GM13977 (cell line): ENCODE measurements around the gene FAM181B.

Source experiments
- DNase-seq: peaks from one replicate; pipeline ENCODE4 v3.0.0; 2012; ENCODE audit warnings: low spot score
- CTCF ChIP-seq: IDR thresholded peaks from 2 replicates; pipeline ENCODE4 v1.5.1; 2012; ENCODE audit warnings: mild to moderate bottlenecking, control low read depth; ENCODE audit not compliant: insufficient read depth; ENCODE audit errors: extremely low read depth, missing control alignments
- in situ Hi-C: fragments of 300-500 bp; cut with MboI; formaldehyde crosslinking; loops from one replicate; pipeline ENCODE4 v1.12.0; 2022; ENCODE audit warnings: low sequenced_read_pairs, low pct_unique_long_range_greater_than_20kb, mixed read lengths, inconsistent platforms; ENCODE audit not compliant: unreplicated experiment

Gene FAM181B

GRCh38 chr11:82718307-82718706, 15.4 kb downstream of the FAM181B start:
- TF ChIP-seq CTCF, result peak; percentile 68
- peak; percentile 49 for DNase-seq
- in situ Hi-C loops, result loop anchor here (25.0 kb wide), 1 partner anchor 1094 kb away; no protein-coding TSS in a partner anchor

- in situ Hi-C loops, result loop anchor here (25.0 kb wide), 1 partner anchor 1098 kb away; no protein-coding TSS in a partner anchor
- no peak for DNase-seq
- no peak for TF ChIP-seq CTCF
Measured at GRCh38 chr11:82714346-82715174, 19.1 kb downstream of the FAM181B start.

GRCh38 chr11:82711648-82712047, 22.0 kb downstream of the FAM181B start:
- no peak for DNase-seq
- TF ChIP-seq CTCF, result no peak
- in situ Hi-C loops, result loop anchor here (25.0 kb wide), 1 partner anchor 1101 kb away; no protein-coding TSS in a partner anchor

- no peak for DNase-seq
- TF ChIP-seq CTCF, result no peak
- in situ Hi-C loops, result loop anchor here (25.0 kb wide), 1 partner anchor 1109 kb away; no protein-coding TSS in a partner anchor
Measured at GRCh38 chr11:82703796-82704195, 29.9 kb downstream of the FAM181B start.

GRCh38 chr11:82703226-82703625, 30.4 kb downstream of the FAM181B start:
- no peak for DNase-seq
- no peak for TF ChIP-seq CTCF
- in situ Hi-C loops, result loop anchor here (25.0 kb wide), 1 partner anchor 1109 kb away; no protein-coding TSS in a partner anchor

GRCh38 chr11:82701847-82702520, 31.7 kb downstream of the FAM181B start:
- in situ Hi-C loops, result loop anchor here (25.0 kb wide), 1 partner anchor 1110 kb away; no protein-coding TSS in a partner anchor
- TF ChIP-seq CTCF, result peak; percentile 80
- DNase-seq, result no peak
